Mesendoderm (in vitro differentiated cells): ENCODE results near the gene XIRP1. TPM values are rescaled to one million over a fixed set of nuclear protein-coding genes. Genes with fewer than 3 reads are reported as not detected.

Experiments used
- DNase-seq: peaks from one replicate; pipeline ENCODE4 v3.0.0; 2013
- H2AK5ac ChIP-seq: 2 replicates; pipeline ENCODE4 v1.6.1; 2013; ENCODE audit warnings: low read length, inconsistent platforms
- H2BK120ac ChIP-seq: 2 replicates; pipeline ENCODE4 v1.6.1; 2013; ENCODE audit warnings: low read depth, mild to moderate bottlenecking, low read length, moderate library complexity, mixed read lengths
- H2BK15ac ChIP-seq: replicated peaks from 2 replicates; pipeline ENCODE4 v1.6.1; 2013; ENCODE audit warnings: low read depth, mild to moderate bottlenecking, moderate library complexity
- H2BK5ac ChIP-seq: 2 replicates; pipeline ENCODE4 v1.6.1; 2013; ENCODE audit warnings: low read length, inconsistent platforms
- H3K18ac ChIP-seq: 2 replicates; pipeline ENCODE4 v1.6.1; 2013; ENCODE audit warnings: mild to moderate bottlenecking, low read length, mixed read lengths
- H3K23ac ChIP-seq: one replicate; pipeline ENCODE4 v1.6.1; 2013; ENCODE audit warnings: low read length
- H3K27ac ChIP-seq: 2 replicates; pipeline ENCODE4 v1.5.1; 2013; ENCODE audit warnings: low read depth, mild to moderate bottlenecking, inconsistent platforms, low read length, moderate library complexity
- H3K27me3 ChIP-seq: 2 replicates; pipeline ENCODE4 v1.6.1; 2013; ENCODE audit warnings: low read length, control low read depth, mild to moderate bottlenecking, inconsistent platforms; ENCODE audit not compliant: insufficient read depth, poor library complexity
- H3K36me3 ChIP-seq: 2 replicates; pipeline ENCODE4 v1.6.1; 2013; ENCODE audit warnings: low read length, inconsistent platforms; ENCODE audit not compliant: control insufficient read depth, insufficient read depth
- H3K4ac ChIP-seq: one replicate; pipeline ENCODE4 v1.6.1; 2013; ENCODE audit warnings: low read depth, mild to moderate bottlenecking, low read length, moderate library complexity
- H3K4me1 ChIP-seq: 2 replicates; pipeline ENCODE4 v1.6.1; 2013; ENCODE audit warnings: low read depth, low read length, inconsistent platforms; ENCODE audit not compliant: control insufficient read depth
- H3K4me2 ChIP-seq: 2 replicates; pipeline ENCODE4 v1.6.1; 2013; ENCODE audit warnings: low read length
- H3K4me3 ChIP-seq: 2 replicates; pipeline ENCODE4 v1.5.1; 2013; ENCODE audit warnings: mild to moderate bottlenecking, low read length
- H3K56ac ChIP-seq: one replicate; pipeline ENCODE4 v1.6.1; 2013; ENCODE audit warnings: low read length
- H3K79me1 ChIP-seq: 2 replicates; pipeline ENCODE4 v1.6.1; 2013; ENCODE audit warnings: low read length, inconsistent platforms
- H3K79me2 ChIP-seq: 2 replicates; pipeline ENCODE4 v1.6.1; 2013; ENCODE audit warnings: mild to moderate bottlenecking, low read length; ENCODE audit not compliant: control insufficient read depth, insufficient read depth
- H3K9ac ChIP-seq: 2 replicates; pipeline ENCODE4 v1.6.1; 2013; ENCODE audit warnings: low read length, inconsistent platforms
- H4K5ac ChIP-seq: one replicate; pipeline ENCODE4 v1.6.1; 2013; ENCODE audit warnings: low read length
- H4K8ac ChIP-seq: one replicate; pipeline ENCODE4 v1.6.1; 2013; ENCODE audit warnings: low read depth, mild to moderate bottlenecking, control low read depth, low read length, moderate library complexity
- WGBS: extraction: QIAGEN DNeasy Blood & Tissue Kit; methylation state at CpG from one replicate; pipeline ENCODE4 v1.1.7; 2013; ENCODE audit warnings: low lambda C conversion rate, missing lambda C conversion rate; ENCODE audit not compliant: insufficient coverage; ENCODE audit errors: extremely low coverage; 5-methylcytosine and 5-hydroxymethylcytosine counted together
- polyA plus RNA-seq, 2 experiments: library from polyadenylated mRNA; stranded (reverse); fragments of 200-250 nt; gene quantifications; one replicate each; pipeline ENCODE4 v1.2.3, GENCODE V29; 2013

Gene XIRP1, protein sequence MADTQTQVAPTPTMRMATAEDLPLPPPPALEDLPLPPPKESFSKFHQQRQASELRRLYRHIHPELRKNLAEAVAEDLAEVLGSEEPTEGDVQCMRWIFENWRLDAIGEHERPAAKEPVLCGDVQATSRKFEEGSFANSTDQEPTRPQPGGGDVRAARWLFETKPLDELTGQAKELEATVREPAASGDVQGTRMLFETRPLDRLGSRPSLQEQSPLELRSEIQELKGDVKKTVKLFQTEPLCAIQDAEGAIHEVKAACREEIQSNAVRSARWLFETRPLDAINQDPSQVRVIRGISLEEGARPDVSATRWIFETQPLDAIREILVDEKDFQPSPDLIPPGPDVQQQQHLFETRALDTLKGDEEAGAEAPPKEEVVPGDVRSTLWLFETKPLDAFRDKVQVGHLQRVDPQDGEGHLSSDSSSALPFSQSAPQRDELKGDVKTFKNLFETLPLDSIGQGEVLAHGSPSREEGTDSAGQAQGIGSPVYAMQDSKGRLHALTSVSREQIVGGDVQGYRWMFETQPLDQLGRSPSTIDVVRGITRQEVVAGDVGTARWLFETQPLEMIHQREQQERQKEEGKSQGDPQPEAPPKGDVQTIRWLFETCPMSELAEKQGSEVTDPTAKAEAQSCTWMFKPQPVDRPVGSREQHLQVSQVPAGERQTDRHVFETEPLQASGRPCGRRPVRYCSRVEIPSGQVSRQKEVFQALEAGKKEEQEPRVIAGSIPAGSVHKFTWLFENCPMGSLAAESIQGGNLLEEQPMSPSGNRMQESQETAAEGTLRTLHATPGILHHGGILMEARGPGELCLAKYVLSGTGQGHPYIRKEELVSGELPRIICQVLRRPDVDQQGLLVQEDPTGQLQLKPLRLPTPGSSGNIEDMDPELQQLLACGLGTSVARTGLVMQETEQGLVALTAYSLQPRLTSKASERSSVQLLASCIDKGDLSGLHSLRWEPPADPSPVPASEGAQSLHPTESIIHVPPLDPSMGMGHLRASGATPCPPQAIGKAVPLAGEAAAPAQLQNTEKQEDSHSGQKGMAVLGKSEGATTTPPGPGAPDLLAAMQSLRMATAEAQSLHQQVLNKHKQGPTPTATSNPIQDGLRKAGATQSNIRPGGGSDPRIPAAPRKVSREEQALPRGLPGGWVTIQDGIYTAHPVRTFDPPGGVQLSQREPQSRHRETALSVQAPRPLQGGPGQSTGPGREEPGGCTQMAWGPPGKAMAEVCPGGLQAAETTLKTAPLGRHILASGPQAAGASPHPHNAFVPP (N-terminal part only)
- polyA plus RNA-seq (2013, experiment 1 of 2), result 0.01 TPM
- polyA plus RNA-seq (2013, experiment 2 of 2), result 0.03 TPM

DNA sequence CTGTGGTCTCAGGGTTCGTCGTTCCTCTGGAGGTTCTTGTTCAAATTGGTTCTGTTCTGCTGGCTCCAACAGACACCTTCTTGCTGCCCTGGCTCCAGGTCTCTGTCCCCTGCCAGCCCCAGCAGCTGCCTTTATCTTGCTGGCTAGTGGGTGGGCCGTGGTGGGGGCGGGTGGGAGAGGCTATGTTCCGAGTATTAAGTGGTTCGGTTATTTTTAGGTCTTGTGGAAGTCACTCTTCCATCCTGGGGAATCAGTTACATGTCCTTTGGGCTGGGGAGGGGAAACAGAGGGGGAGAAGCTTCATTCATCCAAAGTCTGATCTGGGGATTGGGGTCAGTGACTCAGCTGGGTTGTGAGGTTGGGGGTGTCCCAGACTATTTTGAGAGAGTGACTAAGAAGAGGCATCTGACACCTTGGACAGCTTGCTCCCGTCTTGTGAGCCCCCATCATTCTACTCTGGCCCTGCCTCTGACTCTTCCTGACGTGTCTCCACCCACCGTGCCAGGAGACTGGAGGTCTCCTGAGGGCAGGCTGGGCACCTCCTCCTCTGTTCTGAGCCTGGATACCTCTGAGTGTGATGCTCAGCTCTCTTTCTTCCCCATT is at the start of gene XIRP1:
Gene XIRP1, minus strand, starts transcription at position 106 of the 603 bp plus-strand sequence. CDS start 3,150 bp downstream, outside the sequence.
- no peak within 1 kb of the TSS for H3K27ac ChIP-seq

DNA sequence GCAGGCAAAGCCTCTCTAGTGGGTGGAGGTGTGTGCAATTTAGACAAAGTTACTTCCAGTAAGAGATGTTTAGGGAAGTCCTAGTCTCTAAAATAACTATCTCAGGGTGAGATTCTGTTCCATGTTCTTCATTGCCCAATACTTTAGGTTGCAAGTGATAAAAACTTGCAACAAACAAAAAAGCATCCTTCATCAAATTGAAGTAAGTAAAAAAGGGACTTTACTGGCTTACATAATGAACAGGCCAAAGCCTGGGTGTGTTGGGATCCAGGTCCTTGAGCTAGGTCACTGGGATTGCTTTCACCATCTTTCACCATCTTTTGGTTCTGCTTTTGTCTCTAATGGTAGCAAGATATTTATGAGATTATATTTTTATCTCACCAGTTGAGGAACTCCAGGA is 49.2 kb upstream of the XIRP1 start:
- H2BK15ac ChIP-seq, result no peak overlapping the region
- H3K56ac ChIP-seq, result no peak overlapping the region
- no peaks in the 10 kb centered on the region for H3K27me3 ChIP-seq
- no peaks in the 10 kb centered on the region for H3K4me1 ChIP-seq
- H2BK120ac ChIP-seq, result no peak overlapping the region
- no peak for DNase-seq
- no peak overlapping the region for H3K4me2 ChIP-seq
- no peak overlapping the region for H4K8ac ChIP-seq
- H3K27ac ChIP-seq, result no peak overlapping the region
- H3K4me3 ChIP-seq, result no peak overlapping the region
- H3K18ac ChIP-seq, result no peak overlapping the region
- H3K79me1 ChIP-seq, result no peaks in the 10 kb centered on the region
- no peak overlapping the region for H3K9ac ChIP-seq
- no peak overlapping the region for H4K5ac ChIP-seq
- no peaks in the 10 kb centered on the region for H3K79me2 ChIP-seq
- no peak overlapping the region for H3K4ac ChIP-seq
- H3K36me3 ChIP-seq, result no peaks in the 10 kb centered on the region
- no peak overlapping the region for H3K23ac ChIP-seq
- no peak overlapping the region for H2AK5ac ChIP-seq
- H2BK5ac ChIP-seq, result no peak overlapping the region

More for the DNA sequence above, at the start of gene XIRP1:
- Histone ChIP-seq H3K4me1 (no peaks in the 10 kb centered on the region), H3K9ac (no peak within 1 kb of the TSS), H3K4me2 (no peak within 1 kb of the TSS), H3K79me1 (no peaks in the 10 kb centered on the region), H3K23ac (no peak within 1 kb of the TSS), H3K56ac (no peak within 1 kb of the TSS), H4K5ac (no peak within 1 kb of the TSS), H3K27me3 (no peaks in the 10 kb centered on the region), H3K4me3 (no peak within 1 kb of the TSS), H2AK5ac (no peak within 1 kb of the TSS), H3K79me2 (no peaks in the 10 kb centered on the region), H2BK120ac (no peak within 1 kb of the TSS), H3K18ac (no peak within 1 kb of the TSS), H3K4ac (no peak within 1 kb of the TSS), H3K36me3 (no peaks in the 10 kb centered on the region), H2BK15ac (no peak within 1 kb of the TSS), H4K8ac (no peak within 1 kb of the TSS), H2BK5ac (no peak within 1 kb of the TSS)
- WGBS, result no CpG with 5 or more reads among the region's 9 CpGs
- DNase-seq, result no peak

DNA sequence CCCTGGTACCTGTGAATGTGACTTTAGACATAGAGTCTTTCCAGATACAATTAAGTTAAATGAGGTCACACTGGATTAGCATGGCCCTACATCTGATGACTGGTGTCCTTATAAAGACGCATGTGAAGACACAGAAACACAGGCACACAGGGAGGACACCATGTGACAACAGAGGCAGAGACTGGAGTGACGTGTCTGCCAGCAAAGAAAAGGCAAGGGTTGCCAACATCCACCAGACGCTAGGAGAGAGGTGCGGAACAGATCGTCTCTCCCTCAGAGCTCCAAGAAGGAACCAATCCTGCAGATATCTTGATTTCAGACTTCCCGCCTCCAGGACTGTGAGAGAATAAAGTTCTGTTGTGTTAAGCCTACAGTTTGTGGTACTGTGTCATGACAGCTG is 44.6 kb upstream of the XIRP1 start:
- Histone ChIP-seq H3K23ac (no peak overlapping the region), H3K79me1 (no peaks in the 10 kb centered on the region), H3K4me1 (no peaks in the 10 kb centered on the region), H3K36me3 (no peaks in the 10 kb centered on the region), H3K56ac (no peak overlapping the region), H2AK5ac (no peak overlapping the region), H3K27ac (no peak overlapping the region), H2BK120ac (no peak overlapping the region), H4K5ac (no peak overlapping the region), H3K4ac (no peak overlapping the region), H2BK5ac (no peak overlapping the region), H3K9ac (no peak overlapping the region), H3K18ac (no peak overlapping the region), H3K79me2 (no peaks in the 10 kb centered on the region), H4K8ac (no peak overlapping the region), H2BK15ac (no peak overlapping the region), H3K4me2 (no peak overlapping the region), H3K4me3 (no peak overlapping the region), H3K27me3 (no peaks in the 10 kb centered on the region)
- no peak for DNase-seq
- WGBS, result no CpG with 5 or more reads among the region's 6 CpGs

DNA sequence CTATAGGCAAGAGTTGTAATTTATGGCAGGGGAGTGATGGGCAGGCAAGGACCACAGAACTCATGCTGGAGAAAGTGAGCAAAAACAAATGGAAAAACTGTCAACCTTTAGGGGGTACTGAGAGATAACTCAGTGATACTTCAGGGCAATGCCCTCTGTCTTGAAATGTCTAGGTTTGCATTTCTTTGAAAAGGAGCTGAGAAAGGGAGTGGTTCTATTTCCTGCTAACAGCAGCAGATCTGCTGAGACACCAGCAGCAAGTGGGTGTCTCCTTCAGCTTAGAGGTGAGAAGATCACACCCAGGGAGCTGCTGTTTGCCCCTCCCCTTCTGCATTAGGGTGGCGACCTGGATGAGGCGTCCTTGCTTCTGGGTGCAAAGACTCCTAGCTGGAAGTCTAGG is 42.3 kb upstream of the XIRP1 start:
- H3K27ac ChIP-seq, result no peak overlapping the region
- no peaks in the 10 kb centered on the region for H3K79me1 ChIP-seq
- no peak overlapping the region for H2AK5ac ChIP-seq
- no peak overlapping the region for H3K18ac ChIP-seq
- peak; percentile 6 for DNase-seq
- no peaks in the 10 kb centered on the region for H3K79me2 ChIP-seq
- H4K5ac ChIP-seq, result no peak overlapping the region
- no CpG with 5 or more reads among the region's 2 CpGs for WGBS
- no peak overlapping the region for H3K56ac ChIP-seq
- no peak overlapping the region for H2BK120ac ChIP-seq
- no peak overlapping the region for H3K4ac ChIP-seq
- H3K4me2 ChIP-seq, result no peak overlapping the region
- H3K27me3 ChIP-seq, result no peaks in the 10 kb centered on the region
- no peaks in the 10 kb centered on the region for H3K4me1 ChIP-seq
- no peak overlapping the region for H2BK5ac ChIP-seq
- H2BK15ac ChIP-seq, result no peak overlapping the region
- no peak overlapping the region for H3K9ac ChIP-seq
- no peaks in the 10 kb centered on the region for H3K36me3 ChIP-seq
- H3K4me3 ChIP-seq, result no peak overlapping the region
- H3K23ac ChIP-seq, result no peak overlapping the region
- H4K8ac ChIP-seq, result no peak overlapping the region

DNA sequence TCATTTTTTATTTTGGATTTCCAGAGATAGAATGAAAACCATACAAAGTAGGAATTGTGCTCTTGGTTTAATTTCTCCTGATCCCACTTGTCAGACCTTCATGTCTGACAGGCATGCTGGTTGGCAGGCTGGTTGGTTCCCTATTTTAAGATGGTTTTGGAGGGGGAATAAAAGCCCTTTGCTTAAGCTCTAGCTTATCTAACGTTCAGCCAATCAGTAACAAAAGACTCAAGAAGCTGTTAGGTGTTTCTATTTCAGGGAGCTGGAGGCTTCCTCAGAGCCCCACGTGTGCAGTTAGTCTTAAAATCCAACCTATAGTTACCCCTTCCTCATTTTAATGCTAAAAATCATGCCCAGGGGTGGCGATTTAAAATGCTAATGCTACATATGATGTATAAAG is 40.5 kb upstream of the XIRP1 start:
- H3K79me2 ChIP-seq, result no peaks in the 10 kb centered on the region
- no peaks in the 10 kb centered on the region for H3K79me1 ChIP-seq
- H3K56ac ChIP-seq, result no peak overlapping the region
- no peak overlapping the region for H2BK5ac ChIP-seq
- DNase-seq, result no peak
- no peaks in the 10 kb centered on the region for H3K36me3 ChIP-seq
- H2AK5ac ChIP-seq, result no peak overlapping the region
- H3K9ac ChIP-seq, result no peak overlapping the region
- no peak overlapping the region for H3K27ac ChIP-seq
- H2BK15ac ChIP-seq, result no peak overlapping the region
- no peak overlapping the region for H4K5ac ChIP-seq
- H3K4me2 ChIP-seq, result no peak overlapping the region
- no peak overlapping the region for H4K8ac ChIP-seq
- H3K18ac ChIP-seq, result no peak overlapping the region
- H3K23ac ChIP-seq, result no peak overlapping the region
- no CpG with 5 or more reads among the region's 3 CpGs for WGBS
- no peak overlapping the region for H2BK120ac ChIP-seq
- no peaks in the 10 kb centered on the region for H3K27me3 ChIP-seq
- H3K4me1 ChIP-seq, result no peaks in the 10 kb centered on the region
- no peak overlapping the region for H3K4ac ChIP-seq
- no peak overlapping the region for H3K4me3 ChIP-seq
